Neural progenitor cell (in vitro differentiated cells): Measurements from ENCODE around the gene IQCK. TPM values are rescaled to one million over a fixed set of nuclear protein-coding genes. Genes with fewer than 3 reads are reported as not detected.
A peak's percentile ranks its signal among the peaks of the same experiment; 100 is the strongest.

Source experiments
- DNase-seq: peaks from one replicate; pipeline ENCODE4 v3.0.0-alpha.2; 2016; ENCODE audit warnings: low spot score
- H2AFZ ChIP-seq: fragments of 200-600 bp; sonication (generic); replicated peaks from 2 replicates; pipeline ENCODE4 v1.6.1; 2016; ENCODE audit warnings: antibody characterized with exemption
- H3F3A ChIP-seq: fragments of 200-600 bp; sonication (generic); 2 replicates; pipeline ENCODE4 v1.6.1; 2016; ENCODE audit warnings: antibody characterized with exemption, low read depth
- H3K27ac ChIP-seq: fragments of 200-600 bp; sonication (generic); 2 replicates; pipeline ENCODE4 v1.5.1; 2016; ENCODE audit warnings: mild to moderate bottlenecking
- H3K27me3 ChIP-seq: fragments of 200-600 bp; sonication (generic); 2 replicates; pipeline ENCODE4 v1.6.1; 2016; ENCODE audit warnings: mild to moderate bottlenecking, moderate library complexity
- H3K36me3 ChIP-seq: fragments of 200-600 bp; sonication (generic); 2 replicates; pipeline ENCODE4 v1.5.1; 2016
- H3K4me1 ChIP-seq: fragments of 200-600 bp; sonication (generic); 2 replicates; pipeline ENCODE4 v1.6.1; 2016; ENCODE audit warnings: mixed run types
- H3K4me2 ChIP-seq: fragments of 200-600 bp; sonication (generic); 2 replicates; pipeline ENCODE4 v1.6.1; 2016
- H3K4me3 ChIP-seq: fragments of 200-600 bp; sonication (generic); 2 replicates; pipeline ENCODE4 v1.5.1; 2016
- H3K79me2 ChIP-seq: fragments of 200-600 bp; sonication (generic); 2 replicates; pipeline ENCODE4 v1.6.1; 2016; ENCODE audit warnings: low read depth
- H3K9ac ChIP-seq: fragments of 200-600 bp; sonication (generic); 2 replicates; pipeline ENCODE4 v1.6.1; 2016
- H3K9me3 ChIP-seq: fragments of 200-600 bp; sonication (generic); 2 replicates; pipeline ENCODE4 v1.5.1; 2016; ENCODE audit warnings: low read depth
- H4K20me1 ChIP-seq: fragments of 200-600 bp; sonication (generic); 2 replicates; pipeline ENCODE4 v1.6.1; 2016; ENCODE audit warnings: low read depth
- H3K27ac Mint-ChIP-seq: 3 replicates; pipeline ENCODE4 v1.8.0; 2021; ENCODE audit warnings: mixed read lengths
- H3K27me3 Mint-ChIP-seq: 2 replicates; pipeline ENCODE4 v1.8.0; 2022; ENCODE audit warnings: low read depth, mild to moderate bottlenecking, inconsistent platforms, moderate library complexity, mixed read lengths; ENCODE audit not compliant: insufficient read depth
- H3K36me3 Mint-ChIP-seq: 3 replicates; pipeline ENCODE4 v1.8.0; 2021; ENCODE audit warnings: mixed read lengths
- H3K4me1 Mint-ChIP-seq: 3 replicates; pipeline ENCODE4 v1.8.0; 2021; ENCODE audit warnings: mixed read lengths
- H3K4me3 Mint-ChIP-seq: 3 replicates; pipeline ENCODE4 v1.8.0; 2021; ENCODE audit warnings: mild to moderate bottlenecking, moderate library complexity, mixed read lengths
- H3K9me3 Mint-ChIP-seq: 3 replicates; pipeline ENCODE4 v1.8.0; 2020; ENCODE audit warnings: mixed read lengths
- EZH2 ChIP-seq: fragments of 200-600 bp; sonication (generic); IDR thresholded peaks from 2 replicates; pipeline ENCODE4 v1.6.1; 2017; ENCODE audit warnings: antibody characterized with exemption, mild to moderate bottlenecking, moderate library complexity
- EZH2phosphoT487 ChIP-seq: fragments of 200-600 bp; sonication (generic); IDR thresholded peaks from 2 replicates; pipeline ENCODE4 v1.6.1; 2017; ENCODE audit warnings: antibody characterized with exemption
- total RNA-seq: library from RNA; depleted of rRNA; stranded (reverse); fragments of >200 nt; gene quantifications from 2 replicates; pipeline ENCODE4 v1.2.3, GENCODE V29; 2015; ENCODE audit warnings: low replicate concordance
- TF ChIP-seq, protein P1 (sequence below): fragments of 200-600 bp; sonication (generic); IDR thresholded peaks from 2 replicates; pipeline ENCODE4 v1.5.1; 2017; ENCODE audit warnings: antibody characterized with exemption, mild to moderate bottlenecking

The IQCK gene
- total RNA-seq, 1 donor from 2014 or later, result 22.1 TPM

DNA sequence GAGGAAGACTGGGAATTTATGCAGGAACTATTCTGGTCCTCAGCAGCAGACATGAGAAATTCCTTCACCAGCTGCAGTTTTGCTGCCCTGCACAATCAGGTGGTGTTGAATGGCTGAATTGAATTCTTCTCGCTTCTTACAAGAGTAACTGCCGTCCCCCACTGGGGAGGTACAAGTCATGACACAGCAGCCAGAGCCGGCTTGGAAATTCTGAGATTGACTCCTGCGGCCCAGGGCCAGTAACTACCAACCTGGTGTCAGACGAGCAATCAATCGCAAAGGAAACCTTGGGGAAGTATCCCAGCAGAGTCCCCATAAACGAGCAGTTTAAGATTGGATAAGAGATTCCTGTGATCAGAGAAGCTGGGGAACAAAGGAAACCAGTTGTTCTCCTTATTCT, 30.8 kb upstream of the IQCK start:
- Mint-ChIP-seq H3K9me3 (peaks cover 4% of the 10 kb centered on the region), H3K4me3 (peak overlapping the region; percentile 53), H3K27ac (peak overlapping the region; percentile 93), H3K36me3 (peaks cover 37% of the 10 kb centered on the region), H3K27me3 (peaks cover 3% of the 10 kb centered on the region), H3K4me1 (peaks cover 19% of the 10 kb centered on the region)
- Histone ChIP-seq H3K9me3 (no peaks in the 10 kb centered on the region), H3K27me3 (no peaks in the 10 kb centered on the region), H3K36me3 (peaks cover 4% of the 10 kb centered on the region), H3K27ac (peak overlapping the region; percentile 48), H3K4me3 (no peak overlapping the region), H3F3A (peaks cover 13% of the 10 kb centered on the region), H4K20me1 (peaks cover 8% of the 10 kb centered on the region), H3K4me2 (peak overlapping the region; percentile 46), H3K9ac (no peak overlapping the region), H2AFZ (no peak overlapping the region), H3K4me1 (peaks cover 9% of the 10 kb centered on the region), H3K79me2 (no peaks in the 10 kb centered on the region)
- TF ChIP-seq EZH2, result no peak
- TF ChIP-seq, protein P1, sequence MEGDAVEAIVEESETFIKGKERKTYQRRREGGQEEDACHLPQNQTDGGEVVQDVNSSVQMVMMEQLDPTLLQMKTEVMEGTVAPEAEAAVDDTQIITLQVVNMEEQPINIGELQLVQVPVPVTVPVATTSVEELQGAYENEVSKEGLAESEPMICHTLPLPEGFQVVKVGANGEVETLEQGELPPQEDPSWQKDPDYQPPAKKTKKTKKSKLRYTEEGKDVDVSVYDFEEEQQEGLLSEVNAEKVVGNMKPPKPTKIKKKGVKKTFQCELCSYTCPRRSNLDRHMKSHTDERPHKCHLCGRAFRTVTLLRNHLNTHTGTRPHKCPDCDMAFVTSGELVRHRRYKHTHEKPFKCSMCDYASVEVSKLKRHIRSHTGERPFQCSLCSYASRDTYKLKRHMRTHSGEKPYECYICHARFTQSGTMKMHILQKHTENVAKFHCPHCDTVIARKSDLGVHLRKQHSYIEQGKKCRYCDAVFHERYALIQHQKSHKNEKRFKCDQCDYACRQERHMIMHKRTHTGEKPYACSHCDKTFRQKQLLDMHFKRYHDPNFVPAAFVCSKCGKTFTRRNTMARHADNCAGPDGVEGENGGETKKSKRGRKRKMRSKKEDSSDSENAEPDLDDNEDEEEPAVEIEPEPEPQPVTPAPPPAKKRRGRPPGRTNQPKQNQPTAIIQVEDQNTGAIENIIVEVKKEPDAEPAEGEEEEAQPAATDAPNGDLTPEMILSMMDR, result no peak
- TF ChIP-seq EZH2phosphoT487, result no peak
- peak; percentile 60 for DNase-seq

DNA sequence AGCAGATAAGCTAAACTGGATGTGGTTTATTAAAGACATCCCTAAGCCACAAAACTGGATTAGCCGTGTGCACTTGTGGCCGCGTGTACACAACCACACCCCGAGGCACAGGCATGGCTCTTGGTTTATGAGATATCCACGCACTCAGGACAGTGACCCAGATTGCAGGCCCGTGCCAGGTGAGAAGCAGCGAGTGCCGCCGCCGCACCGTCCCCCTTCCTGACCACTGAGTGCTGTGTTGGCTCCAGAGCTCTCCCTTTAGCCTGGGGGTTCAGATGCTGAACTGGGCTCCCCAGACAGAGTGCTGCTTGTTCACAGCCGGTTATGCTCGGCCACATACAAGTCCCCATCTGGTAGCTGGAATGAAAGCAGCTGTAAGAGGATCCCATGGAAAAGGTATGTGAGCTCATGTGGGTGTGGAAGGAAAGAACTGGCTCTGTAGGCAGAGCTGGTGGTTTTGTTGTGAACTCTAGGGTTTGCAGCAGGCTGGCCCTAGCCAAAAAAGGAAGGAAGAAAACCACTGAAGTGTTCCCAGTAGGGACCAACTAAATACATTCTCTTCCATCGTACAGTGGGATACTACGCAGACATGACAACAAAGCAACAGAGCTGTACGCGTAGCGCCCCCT, 29.6 kb upstream of the IQCK start:
- Histone ChIP-seq H2AFZ (no peak overlapping the region), H3K36me3 (peaks cover under 1% of the 10 kb centered on the region)
- H3K27ac Mint-ChIP-seq, result peak overlapping the region; percentile 12

DNA sequence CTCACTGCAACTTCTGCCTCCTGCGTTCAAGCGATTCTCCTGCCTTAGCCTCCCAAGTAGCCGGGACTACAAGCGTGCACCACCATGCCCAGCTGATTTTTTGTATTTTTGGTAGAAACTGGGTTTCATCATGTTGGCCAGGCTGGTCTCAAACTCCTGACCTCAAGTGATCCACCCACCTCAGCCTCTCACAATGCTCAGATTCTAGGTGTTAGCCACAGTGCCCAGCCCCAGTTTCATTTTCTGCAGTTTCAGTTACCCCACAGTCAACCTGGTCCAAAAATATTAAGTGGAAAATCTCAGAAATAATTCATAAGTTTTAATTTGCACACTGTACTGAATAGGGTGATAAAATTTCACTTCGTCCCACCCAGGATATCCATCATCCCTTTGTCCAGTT, 28.7 kb upstream of the IQCK start:
- TF ChIP-seq EZH2 (no peak), EZH2phosphoT487 (no peak)
- TF ChIP-seq, protein P1, result no peak
- peaks cover 34% of the 10 kb centered on the region for H3K36me3 Mint-ChIP-seq
- H3K27me3 Mint-ChIP-seq, result peaks cover 3% of the 10 kb centered on the region
- Histone ChIP-seq H3K4me1 (peaks cover 9% of the 10 kb centered on the region), H4K20me1 (peaks cover 8% of the 10 kb centered on the region), H3F3A (peaks cover 12% of the 10 kb centered on the region), H3K79me2 (no peaks in the 10 kb centered on the region), H3K9me3 (no peaks in the 10 kb centered on the region), H3K9ac (no peak overlapping the region), H3K27me3 (no peaks in the 10 kb centered on the region), H3K27ac (no peak overlapping the region), H2AFZ (no peak overlapping the region), H3K36me3 (no peaks in the 10 kb centered on the region), H3K4me2 (no peak overlapping the region), H3K4me3 (no peak overlapping the region)
- H3K4me3 Mint-ChIP-seq, result no peak overlapping the region
- H3K9me3 Mint-ChIP-seq, result peaks cover 3% of the 10 kb centered on the region
- DNase-seq, result no peak
- peaks cover 19% of the 10 kb centered on the region for H3K4me1 Mint-ChIP-seq
- no peak overlapping the region for H3K27ac Mint-ChIP-seq

More for the DNA sequence above, 29.6 kb upstream of the IQCK start:
- TF ChIP-seq, protein P1, result no peak
- no peak for TF ChIP-seq EZH2phosphoT487
- no peak for TF ChIP-seq EZH2
- peaks cover 19% of the 10 kb centered on the region for H3K4me1 Mint-ChIP-seq
- no peak overlapping the region for H3K4me3 ChIP-seq
- DNase-seq, result no peak
- no peak overlapping the region for H3K4me2 ChIP-seq
- peaks cover 3% of the 10 kb centered on the region for H3K27me3 Mint-ChIP-seq
- no peaks in the 10 kb centered on the region for H3K27me3 ChIP-seq
- H3K9me3 ChIP-seq, result no peaks in the 10 kb centered on the region
- no peak overlapping the region for H3K27ac ChIP-seq
- peaks cover 4% of the 10 kb centered on the region for H3K9me3 Mint-ChIP-seq
- peaks cover 34% of the 10 kb centered on the region for H3K36me3 Mint-ChIP-seq
- no peak overlapping the region for H3K4me3 Mint-ChIP-seq
- H3K9ac ChIP-seq, result no peak overlapping the region
- H3K79me2 ChIP-seq, result no peaks in the 10 kb centered on the region
- peaks cover 9% of the 10 kb centered on the region for H3K4me1 ChIP-seq
- peaks cover 13% of the 10 kb centered on the region for H3F3A ChIP-seq
- peaks cover 8% of the 10 kb centered on the region for H4K20me1 ChIP-seq
